ENCODE measurements around the gene MBNL1.

- TF ChIP-seq REST (IDR thresholded peaks at IDR 0.05; ENCODE audit: borderline replicate concordance in 1 of 2, low read depth in 1 of 2, low read length in 2 of 2): no peak
- TF ChIP-seq STAG1 (CRISPR knock-in tag; IDR thresholded peaks at IDR 0.05): no peak
- no peak for TF ChIP-seq SYNCRIP (IDR thresholded peaks at IDR 0.05; ENCODE audit: insufficient read depth, low read depth, low read length)
These were observed 123.6 kb downstream of the MBNL1 start for GRCh38 chr3:152392272-152392880.
